Hematopoietic multipotent progenitor cell treated with erythropoietin and hydrocortisone succinate and interleukin-3 and kit ligand, for 15 days (in vitro differentiated cells): Measurements from ENCODE around the gene NOS1AP.
"Not testable (repeated sequence)": the region's sequence is repeated elsewhere in the genome, so short reads cannot be mapped to it uniquely, and the experiment has no call there.

Experiments used
- DNase-seq: peaks from one replicate; pipeline ENCODE4 v3.0.0-alpha.2; 2015; ENCODE audit warnings: low spot score

Gene NOS1AP

GRCh38 chr1:162195567-162195966 lies 126.1 kb downstream of the NOS1AP start:
- no peak for DNase-seq

GRCh38 chr1:162196387-162196786 lies 126.9 kb downstream of the NOS1AP start:
- no peak for DNase-seq

GRCh38 chr1:162197041-162197531 lies 127.6 kb downstream of the NOS1AP start:
- no peak for DNase-seq

GRCh38 chr1:162197615-162198421 lies 128.3 kb downstream of the NOS1AP start:
- DNase-seq, result no peak

- DNase-seq, result no peak
Observed at GRCh38 chr1:162200096-162200847, 130.8 kb downstream of the NOS1AP start.

- not testable (repeated sequence) for DNase-seq
Observed at GRCh38 chr1:162201062-162201461, 131.6 kb downstream of the NOS1AP start.

- DNase-seq, result no peak
Observed at GRCh38 chr1:162204129-162204822, 134.8 kb downstream of the NOS1AP start.

GRCh38 chr1:162204823-162205155 lies 135.3 kb downstream of the NOS1AP start:
- DNase-seq, result no peak

GRCh38 chr1:162206300-162206699 lies 136.8 kb downstream of the NOS1AP start:
- no peak for DNase-seq

GRCh38 chr1:162206749-162207635 lies 137.5 kb downstream of the NOS1AP start:
- DNase-seq, result no peak

GRCh38 chr1:162207862-162208261 lies 138.4 kb downstream of the NOS1AP start:
- no peak for DNase-seq

GRCh38 chr1:162210196-162210595 lies 140.7 kb downstream of the NOS1AP start:
- DNase-seq, result no peak

- no peak for DNase-seq
Observed at GRCh38 chr1:162212713-162213112, 143.2 kb downstream of the NOS1AP start.

GRCh38 chr1:162213281-162213912 lies 143.9 kb downstream of the NOS1AP start:
- no peak for DNase-seq

GRCh38 chr1:162214202-162214601 lies 144.7 kb downstream of the NOS1AP start:
- DNase-seq, result no peak

GRCh38 chr1:162215902-162216301 lies 146.4 kb downstream of the NOS1AP start:
- DNase-seq, result no peak

- no peak for DNase-seq
Observed at GRCh38 chr1:162216604-162217003, 147.1 kb downstream of the NOS1AP start.

- DNase-seq, result no peak
Observed at GRCh38 chr1:162217706-162218105, 148.2 kb downstream of the NOS1AP start.

- no peak for DNase-seq
Observed at GRCh38 chr1:162218546-162218945, 149.1 kb downstream of the NOS1AP start.

GRCh38 chr1:162218975-162219374 lies 149.5 kb downstream of the NOS1AP start:
- no peak for DNase-seq

GRCh38 chr1:162219461-162219860 lies 150.0 kb downstream of the NOS1AP start:
- DNase-seq, result no peak
